H1 (cell line): ENCODE data around the gene CADPS. TPM values are rescaled to one million over a fixed set of nuclear protein-coding genes. Genes with fewer than 3 reads are reported as not detected.

Experiments used
- CTCF ChIA-PET: fragments of 300-600 bp; sonication (Branson Sonifier 250); formaldehyde crosslinking; loops from one replicate; lab custom pipeline; 2021; ENCODE audit not compliant: partially characterized antibody; lab: Charles Lee
- POLR2A ChIA-PET: fragments of 300-600 bp; sonication (Branson Sonifier 250); formaldehyde crosslinking; loops from one replicate; lab custom pipeline; 2021; ENCODE audit warnings: inconsistent platforms; ENCODE audit not compliant: partially characterized antibody; lab: Charles Lee
- DNase-seq, 2 experiments: peaks; one replicate each; pipeline versions ENCODE4 v3.0.0 to v3.0.0-alpha.2; 2010 to 2022; ENCODE audit warnings: low spot score in 2 of 2, low read depth in 1 of 2, mixed read lengths in 1 of 2
- FAIRE-seq: peaks from 2 replicates; lab custom pipeline; 2011; peaks lifted over from hg19 to GRCh38; lab: Jason Lieb, UNC
- H2AFZ ChIP-seq: 2 replicates; pipeline ENCODE4 v1.8.1; 2012; ENCODE audit warnings: low read length, inconsistent platforms
- H2AK5ac ChIP-seq: 2 replicates; pipeline ENCODE4 v1.6.1; 2013; ENCODE audit warnings: low read depth, low read length
- H2BK120ac ChIP-seq: replicated peaks from 2 replicates; pipeline ENCODE3; 2013; ENCODE audit warnings: low read depth, low read length, inconsistent platforms
- H2BK12ac ChIP-seq: 2 replicates; pipeline ENCODE4 v1.6.1; 2013; ENCODE audit warnings: low read depth, low read length
- H2BK15ac ChIP-seq: 2 replicates; pipeline ENCODE4 v1.6.1; 2013; ENCODE audit warnings: low read length
- H2BK20ac ChIP-seq: 2 replicates; pipeline ENCODE4 v1.6.1; 2013; ENCODE audit warnings: low read length
- H2BK5ac ChIP-seq: 2 replicates; pipeline ENCODE4 v1.6.1; 2013; ENCODE audit warnings: low read depth, low read length
- H3K14ac ChIP-seq: 2 replicates; pipeline ENCODE4 v1.6.1; 2013; ENCODE audit warnings: inconsistent platforms; ENCODE audit not compliant: insufficient read length
- H3K18ac ChIP-seq: 2 replicates; pipeline ENCODE4 v1.6.1; 2013; ENCODE audit warnings: low read length; ENCODE audit errors: extremely low read depth
- H3K23ac ChIP-seq: 2 replicates; pipeline ENCODE4 v1.6.1; 2013; ENCODE audit warnings: inconsistent platforms; ENCODE audit not compliant: insufficient read length
- H3K23me2 ChIP-seq: 2 replicates; pipeline ENCODE4 v1.6.1; 2013; ENCODE audit warnings: low read depth, low read length
- H3K27ac ChIP-seq: 2 replicates; pipeline ENCODE4 v1.6.1; 2011; ENCODE audit warnings: low read depth, low read length, inconsistent platforms
- H3K27me3 ChIP-seq, 4 experiments: replicated peaks in 1 of 4; 1 replicate in 1 of 4; 2 replicates in 3 of 4; pipeline versions ENCODE4 v1.6.1 to v1.8.1; 2011 to 2013; ENCODE audit warnings: low read length in 3 of 4, mild to moderate bottlenecking in 3 of 4, inconsistent platforms in 2 of 4, mixed read lengths in 2 of 4, moderate library complexity in 1 of 4; ENCODE audit not compliant: control insufficient read depth in 3 of 4, insufficient read depth in 3 of 4; ENCODE audit errors: extremely low read depth in 1 of 4
- H3K36me3 ChIP-seq, 4 experiments: 2 replicates each; pipeline versions ENCODE4 v1.6.1 to v1.8.1; 2011 to 2013; ENCODE audit warnings: mild to moderate bottlenecking in 4 of 4, low read length in 3 of 4, moderate library complexity in 2 of 4, control low read depth in 1 of 4, inconsistent platforms in 1 of 4; ENCODE audit not compliant: insufficient read depth in 4 of 4, control insufficient read depth in 2 of 4
- H3K4ac ChIP-seq: replicated peaks from 2 replicates; pipeline ENCODE3; 2013; ENCODE audit warnings: low read length, low read depth, mixed read lengths, inconsistent platforms; ENCODE audit not compliant: insufficient read length
- H3K4me1 ChIP-seq, 4 experiments: replicated peaks in 1 of 4; 1 replicate in 1 of 4; 2 replicates in 3 of 4; pipeline versions ENCODE4 v1.6.1 to v1.8.1; 2011 to 2013; ENCODE audit warnings: low read length in 3 of 4, inconsistent platforms in 2 of 4, mixed read lengths in 1 of 4; ENCODE audit not compliant: insufficient read depth in 4 of 4, control insufficient read depth in 3 of 4
- H3K4me2 ChIP-seq, 2 experiments: 2 replicates each; pipeline versions ENCODE4 v1.6.1 to v1.8.1; 2011 to 2013; ENCODE audit warnings: low read depth in 2 of 2, low read length in 2 of 2, control low read depth in 1 of 2, inconsistent platforms in 1 of 2, mild to moderate bottlenecking in 1 of 2; ENCODE audit not compliant: insufficient read depth in 1 of 2
- H3K4me3 ChIP-seq, 4 experiments: fragments of 200-600, 300-600 bp in 1 of 4; sonication (generic), shearing (Covaris generic), sonication (Bioruptor Twin) in 1 of 4; 2 replicates each; pipeline versions ENCODE4 v1.5.1 to v1.8.1; 2011 to 2016; ENCODE audit warnings: low read length in 4 of 4, low read depth in 3 of 4, control low read depth in 2 of 4, inconsistent platforms in 2 of 4, mild to moderate bottlenecking in 2 of 4, mixed read lengths in 1 of 4, moderate library complexity in 1 of 4; ENCODE audit not compliant: insufficient read depth in 2 of 4; ENCODE audit errors: extremely low read depth in 1 of 4
- H3K56ac ChIP-seq: replicated peaks from 2 replicates; pipeline ENCODE3; 2013; ENCODE audit warnings: low read depth, mild to moderate bottlenecking, mixed read lengths, low read length, inconsistent platforms; ENCODE audit not compliant: insufficient read length
- H3K79me1 ChIP-seq: 2 replicates; pipeline ENCODE4 v1.6.1; 2013; ENCODE audit warnings: low read depth, low read length, control low read depth
- H3K79me2 ChIP-seq, 2 experiments: 2 replicates each; pipeline versions ENCODE4 v1.6.1 to v1.8.1; 2012 to 2013; ENCODE audit warnings: low read length in 2 of 2, mild to moderate bottlenecking in 2 of 2, inconsistent platforms in 1 of 2; ENCODE audit not compliant: insufficient read depth in 2 of 2, control insufficient read depth in 1 of 2
- H3K9ac ChIP-seq, 4 experiments: replicated peaks in 1 of 4; 1 replicate in 1 of 4; 2 replicates in 3 of 4; pipeline versions ENCODE4 v1.6.1 to v1.8.1; 2011 to 2013; ENCODE audit warnings: low read depth in 3 of 4, low read length in 3 of 4, control low read depth in 2 of 4, mild to moderate bottlenecking in 2 of 4, moderate library complexity in 2 of 4, inconsistent platforms in 1 of 4; ENCODE audit errors: extremely low read depth in 1 of 4
- H3K9me3 ChIP-seq, 2 experiments: 2 replicates each; pipeline versions ENCODE4 v1.6.1 to v1.8.1; 2012 to 2013; ENCODE audit warnings: mild to moderate bottlenecking in 2 of 2, moderate library complexity in 2 of 2, control low read depth in 1 of 2, inconsistent platforms in 1 of 2, low read depth in 1 of 2, low read length in 1 of 2, mixed read lengths in 1 of 2; ENCODE audit not compliant: insufficient read depth in 2 of 2
- H4K20me1 ChIP-seq, 2 experiments: replicated peaks in 1 of 2; 2 replicates each; pipeline versions ENCODE3 to v1.8.1; 2011 to 2013; ENCODE audit warnings: inconsistent platforms in 2 of 2, low read length in 2 of 2, mild to moderate bottlenecking in 1 of 2; ENCODE audit not compliant: insufficient read depth in 2 of 2, control insufficient read depth in 1 of 2
- H4K5ac ChIP-seq: 2 replicates; pipeline ENCODE4 v1.6.1; 2013; ENCODE audit warnings: low read length, low read depth, mixed read lengths, inconsistent platforms; ENCODE audit not compliant: insufficient read length
- H4K8ac ChIP-seq: 2 replicates; pipeline ENCODE4 v1.8.0; 2013; ENCODE audit warnings: mild to moderate bottlenecking, moderate library complexity, low read length, inconsistent platforms; ENCODE audit not compliant: insufficient read depth; ENCODE audit errors: extremely low read depth
- H4K91ac ChIP-seq: replicated peaks from 2 replicates; pipeline ENCODE3; 2013; ENCODE audit warnings: low read length, mixed read lengths, inconsistent platforms; ENCODE audit not compliant: insufficient read length
- KDM4A ChIP-seq: IDR thresholded peaks from one replicate; pipeline ENCODE4 v1.7.1; 2012; ENCODE audit warnings: low read depth, mild to moderate bottlenecking, moderate library complexity, low read length, inconsistent platforms; ENCODE audit not compliant: severe bottlenecking
- SAP30 ChIP-seq: fragments of 300-600 bp; sonication (generic); IDR thresholded peaks from 2 replicates; pipeline ENCODE4 v1.7.1; 2012; ENCODE audit warnings: low read length, moderate library complexity, mild to moderate bottlenecking, inconsistent platforms; ENCODE audit not compliant: insufficient read depth, insufficient replicate concordance
- TCF12 ChIP-seq: IDR thresholded peaks from 2 replicates; pipeline ENCODE4 v1.6.1; 2011; ENCODE audit warnings: low read depth, mild to moderate bottlenecking, low read length
- YY1 ChIP-seq: IDR thresholded peaks from 2 replicates; pipeline ENCODE4 v1.6.1; 2011; ENCODE audit warnings: low read depth, mild to moderate bottlenecking, low read length
- WGBS, 2 experiments: shearing (Covaris generic) in 1 of 2; methylation state at CpG; one replicate each; pipeline versions ENCODE4 v1.1.6 to v1.1.7; 2013 to 2015; ENCODE audit warnings: low lambda C conversion rate in 2 of 2, mixed read lengths in 2 of 2, inconsistent platforms in 1 of 2, low coverage in 1 of 2, missing lambda C conversion rate in 1 of 2; ENCODE audit not compliant: insufficient replicate concordance in 2 of 2, insufficient coverage in 1 of 2, insufficient read length in 1 of 2; ENCODE audit errors: extremely low coverage in 1 of 2, missing lambda C conversion rate in 1 of 2; 5-methylcytosine and 5-hydroxymethylcytosine counted together
- polyA plus RNA-seq, 7 experiments: library from polyadenylated mRNA; depleted of rRNA in 3 of 7; stranded (reverse) in 5 of 7; unstranded in 2 of 7; fragments of >200 nt in 5 of 7; fragments of 200-250 nt in 2 of 7; gene quantifications; 1 replicate in 5 of 7; 2 replicates in 1 of 7; 4 replicates in 1 of 7; pipeline versions ENCODE4 v1.2.1 to v1.2.3, GENCODE V29; 2011 to 2013; ENCODE audit warnings: missing spikeins in 2 of 7, mixed read lengths in 2 of 7
- total RNA-seq: library from RNA; stranded (reverse); fragmentation: NEBNext Ultra II Directional; extraction: Animal tissue kit (Norgen Biotek cat#: 25700); gene quantifications from 2 replicates; pipeline ENCODE4 v1.2.1, GENCODE V29; 2021

Gene CADPS
- total and polyA plus RNA-seq, 2 of the 8 experiments (the other 6 are each of a cell fraction or from before 2014, with no cell fraction given): 7.1 to 10.2 TPM

GRCh38 chr3:62757045-62757444 is 118.2 kb downstream of the CADPS start:
- H2BK20ac ChIP-seq: no peak overlapping the region
- H3K36me3 ChIP-seq: no peaks in the 10 kb centered on the region
- H3K4me1 ChIP-seq: no peaks in the 10 kb centered on the region
- no peaks in the 10 kb centered on the region for H3K79me1 ChIP-seq
- no peak overlapping the region for H4K91ac ChIP-seq
- H3K56ac ChIP-seq: no peak overlapping the region
- DNase-seq (no peak), FAIRE-seq (no peak)
- H2AK5ac ChIP-seq: no peak overlapping the region
- H3K9me3 ChIP-seq: no peaks in the 10 kb centered on the region
- no peak overlapping the region for H2BK15ac ChIP-seq
- H3K79me2 ChIP-seq: no peaks in the 10 kb centered on the region
- 89% methylated on average over 4 of the region's 4 CpGs; no CpG with 5 or more reads in 1 of the 2 experiments for WGBS, 2 experiments
- H3K4ac ChIP-seq: no peak overlapping the region
- H3K14ac ChIP-seq: no peak overlapping the region
- no peaks in the 10 kb centered on the region for H3K23me2 ChIP-seq
- no peak overlapping the region for H2BK5ac ChIP-seq
- ChIA-PET POLR2A (no interaction called here), CTCF (interaction anchor here (1.1 to 2.1 kb wide), 7 partner anchors 8 to 475 kb away, joined by 3 to 7 read pairs (median 4); no protein-coding TSS in a partner anchor)
- no peaks in the 10 kb centered on the region for H3K27me3 ChIP-seq
- no peak overlapping the region for H3K4me2 ChIP-seq
- no peak overlapping the region for H3K18ac ChIP-seq
- H4K20me1 ChIP-seq: no peaks in the 10 kb centered on the region
- no peak overlapping the region for H3K9ac ChIP-seq
- H3K23ac ChIP-seq: no peak overlapping the region
- H3K27ac ChIP-seq: no peak overlapping the region
- H2AFZ ChIP-seq: no peak overlapping the region
- H3K4me3 ChIP-seq: no peak overlapping the region
- TF ChIP-seq YY1: no peak
- TF ChIP-seq SAP30: no peak
- no peak for TF ChIP-seq KDM4A
- TF ChIP-seq TCF12: no peak
- TF ChIP-seq, all 59 proteins: peak for 0
- Histone ChIP-seq H4K8ac (no peak overlapping the region), H2BK120ac (no peak overlapping the region), H2BK12ac (no peak overlapping the region), H4K5ac (no peak overlapping the region)
